Medulla oblongata (tissue), 1 donor: ENCODE data around the gene PAQR7.

Experiments used
- DNase-seq: peaks from one replicate; pipeline ENCODE4 v3.0.0-alpha.2; 2015; ENCODE audit errors: extremely low spot score

The PAQR7 gene

GRCh38 chr1:25874209-25874608, 1.3 kb downstream of the PAQR7 start:
- no peak for DNase-seq

- DNase-seq, result peak; percentile 52
Observed at GRCh38 chr1:25873120-25873519, 2.4 kb downstream of the PAQR7 start.

GRCh38 chr1:25872713-25873112, 2.8 kb downstream of the PAQR7 start:
- DNase-seq, result no peak

- DNase-seq, result no peak
Observed at GRCh38 chr1:25871704-25872494, 3.6 kb downstream of the PAQR7 start.

- no peak for DNase-seq
Observed at GRCh38 chr1:25871086-25871703, 4.3 kb downstream of the PAQR7 start.

- no peak for DNase-seq
Observed at GRCh38 chr1:25870614-25871013, 4.9 kb downstream of the PAQR7 start.

GRCh38 chr1:25869909-25870606, 5.5 kb downstream of the PAQR7 start:
- no peak for DNase-seq

- DNase-seq, result no peak
Observed at GRCh38 chr1:25867210-25867991, 8.1 kb downstream of the PAQR7 start.

GRCh38 chr1:25866288-25866687, 9.2 kb downstream of the PAQR7 start:
- no peak for DNase-seq

GRCh38 chr1:25864434-25864833, 11.1 kb downstream of the PAQR7 start:
- no peak for DNase-seq

- DNase-seq, result no peak
Observed at GRCh38 chr1:25863486-25864262, 11.8 kb downstream of the PAQR7 start.

- DNase-seq, result no peak
Observed at GRCh38 chr1:25862785-25863485, 12.6 kb downstream of the PAQR7 start.

GRCh38 chr1:25861316-25862286, 13.9 kb downstream of the PAQR7 start:
- peak; percentile 38 for DNase-seq

GRCh38 chr1:25858906-25859789, 16.4 kb downstream of the PAQR7 start, which contains the start of gene AUNIP:
TSS of gene AUNIP (minus strand) at chr1:25859457. CDS start at chr1:25859357, 100 bp downstream.
- peak; percentile 83 for DNase-seq

GRCh38 chr1:25858494-25858893, 17.0 kb downstream of the PAQR7 start:
- DNase-seq, result no peak

GRCh38 chr1:25856856-25857255, 18.7 kb downstream of the PAQR7 start:
- no peak for DNase-seq

GRCh38 chr1:25854554-25854953, 21.0 kb downstream of the PAQR7 start:
- DNase-seq, result no peak

- no peak for DNase-seq
Observed at GRCh38 chr1:25848531-25848930, 27.0 kb downstream of the PAQR7 start.
